ENCODE results near the gene GSTA2. TPM values are rescaled to one million over a fixed set of nuclear protein-coding genes. Genes with fewer than 3 reads are reported as not detected.
"Not testable (repeated sequence)": the region's sequence is repeated elsewhere in the genome, so short reads cannot be mapped to it uniquely, and the experiment has no call there.

GSTA2 gene
- total RNA-seq = not detected

DNA sequence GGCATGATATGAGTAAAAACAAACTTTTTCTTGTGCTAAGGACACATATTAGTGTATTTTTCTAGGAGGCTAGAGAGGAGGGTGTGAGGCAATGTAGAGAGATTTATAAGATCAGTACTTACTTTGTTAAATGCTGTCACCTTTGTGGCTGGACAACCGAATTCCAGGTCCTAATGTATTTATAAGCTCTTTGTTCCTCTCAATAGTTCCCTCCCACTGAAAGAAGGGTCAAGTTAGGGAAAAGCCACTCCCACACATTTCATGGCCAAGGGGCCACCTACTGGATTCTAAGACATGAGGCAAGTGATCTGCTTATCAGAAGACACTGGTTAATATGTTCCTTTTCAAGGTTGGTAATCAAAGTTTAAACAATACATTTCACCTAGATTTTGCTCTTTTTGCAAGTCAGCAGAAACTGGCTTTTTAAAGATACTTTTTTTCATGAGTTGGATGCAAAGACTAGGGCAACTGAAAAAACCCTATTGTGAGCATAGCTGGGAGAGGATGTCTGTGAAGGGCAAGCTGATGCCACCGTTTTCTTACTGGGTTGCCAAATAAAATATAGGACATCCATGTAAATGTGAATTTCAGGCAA, at the start of gene GSTA2:
Gene GSTA2 (minus strand): TSS at position 154 of the 595 bp plus-strand sequence. CDS start 5,528 bp downstream, outside the sequence.
- ATAC-seq; DNase-seq (ENCODE audit: low spot score); H3K27ac Mint-ChIP-seq; H3K36me3 Mint-ChIP-seq; H3K4me3 Mint-ChIP-seq; H3K9me3 Mint-ChIP-seq; H3K4me1 Mint-ChIP-seq (ENCODE audit: low read depth in 2 of 2): not testable (repeated sequence)
- peaks cover 15 to 23% of the 10 kb centered on the region in 2 donors for H3K27me3 Mint-ChIP-seq

DNA sequence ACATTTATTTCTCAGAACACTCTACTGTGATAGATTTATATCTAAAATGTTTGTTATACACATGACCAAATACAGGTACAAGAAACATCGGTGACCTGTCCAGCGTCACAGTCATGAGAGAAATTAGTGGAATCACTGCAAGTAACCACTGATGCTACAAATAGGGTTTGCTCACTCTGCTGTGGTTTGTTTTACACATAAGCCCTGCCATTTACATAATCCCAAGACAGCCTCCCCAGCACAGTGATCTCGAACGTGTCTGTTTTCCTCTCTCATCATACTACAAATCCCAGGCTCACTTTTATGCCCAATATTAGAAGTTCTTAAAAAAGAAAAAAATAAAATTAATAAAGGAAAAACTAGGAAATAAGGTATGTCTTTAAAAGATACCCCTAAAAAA, 46.5 kb upstream of the GSTA2 start:
- H3K27ac Mint-ChIP-seq; H3K9me3 Mint-ChIP-seq; ATAC-seq; H3K4me1 Mint-ChIP-seq (ENCODE audit: low read depth in 2 of 2); H3K36me3 Mint-ChIP-seq; DNase-seq (ENCODE audit: low spot score); H3K4me3 Mint-ChIP-seq: not testable (repeated sequence)
- peaks cover 18 to 37% of the 10 kb centered on the region in 2 donors for H3K27me3 Mint-ChIP-seq

DNA sequence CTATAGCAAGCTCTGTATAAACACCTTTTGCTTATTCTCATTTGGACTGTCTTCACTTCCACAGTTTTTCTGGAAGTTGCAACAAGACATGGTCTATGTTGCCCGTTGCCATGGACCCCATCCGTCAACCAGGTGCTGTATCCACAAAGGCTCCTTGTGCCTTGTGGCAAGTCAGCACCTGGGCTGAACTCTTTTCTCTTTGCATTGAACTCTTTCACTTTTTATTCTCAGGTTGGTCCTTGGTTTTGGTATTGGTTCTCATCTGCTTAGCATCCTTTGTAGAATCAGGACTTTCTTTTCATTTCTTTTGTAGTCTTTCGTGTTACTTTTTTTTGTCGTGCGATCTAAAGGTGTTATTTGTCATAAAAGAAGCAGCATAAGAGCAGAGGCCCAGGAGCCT, 45.4 kb upstream of the GSTA2 start:
- H3K27ac Mint-ChIP-seq = no peak overlapping the region
- DNase-seq (ENCODE audit: low spot score) (no peak), ATAC-seq (no peak)
- peaks cover 24 to 48% of the 10 kb centered on the region in 2 donors for H3K27me3 Mint-ChIP-seq
- no peaks in the 10 kb centered on the region for H3K4me1 Mint-ChIP-seq (ENCODE audit: low read depth in 2 of 2)
- no peaks in the 10 kb centered on the region for H3K36me3 Mint-ChIP-seq
- H3K4me3 Mint-ChIP-seq = no peak overlapping the region
- H3K9me3 Mint-ChIP-seq = no peaks in the 10 kb centered on the region

GRCh38 chr6:52803668-52804255, 40.5 kb upstream of the GSTA2 start, which contains the start of gene GSTA1:
TSS of gene GSTA1 (minus strand) at chr6:52803816. CDS start at chr6:52799267, 4,549 bp downstream.
- not testable (repeated sequence) for H3K36me3 Mint-ChIP-seq; ATAC-seq; DNase-seq (ENCODE audit: low spot score); H3K9me3 Mint-ChIP-seq; H3K27ac Mint-ChIP-seq; H3K4me1 Mint-ChIP-seq (ENCODE audit: low read depth in 2 of 2); H3K4me3 Mint-ChIP-seq
- peaks cover 20 to 35% of the 10 kb centered on the region in 2 donors for H3K27me3 Mint-ChIP-seq

GRCh38 chr6:52802806-52803205, 39.5 kb upstream of the GSTA2 start:
- ATAC-seq = no peak
- Mint-ChIP-seq H3K4me3 (no peak overlapping the region), H3K36me3 (no peaks in the 10 kb centered on the region), H3K4me1 (ENCODE audit: low read depth in 2 of 2) (no peaks in the 10 kb centered on the region), H3K27ac (no peak overlapping the region), H3K9me3 (no peaks in the 10 kb centered on the region), H3K27me3 (peaks cover 20 to 30% of the 10 kb centered on the region in 2 donors)
- no peak for DNase-seq (ENCODE audit: low spot score)

DNA sequence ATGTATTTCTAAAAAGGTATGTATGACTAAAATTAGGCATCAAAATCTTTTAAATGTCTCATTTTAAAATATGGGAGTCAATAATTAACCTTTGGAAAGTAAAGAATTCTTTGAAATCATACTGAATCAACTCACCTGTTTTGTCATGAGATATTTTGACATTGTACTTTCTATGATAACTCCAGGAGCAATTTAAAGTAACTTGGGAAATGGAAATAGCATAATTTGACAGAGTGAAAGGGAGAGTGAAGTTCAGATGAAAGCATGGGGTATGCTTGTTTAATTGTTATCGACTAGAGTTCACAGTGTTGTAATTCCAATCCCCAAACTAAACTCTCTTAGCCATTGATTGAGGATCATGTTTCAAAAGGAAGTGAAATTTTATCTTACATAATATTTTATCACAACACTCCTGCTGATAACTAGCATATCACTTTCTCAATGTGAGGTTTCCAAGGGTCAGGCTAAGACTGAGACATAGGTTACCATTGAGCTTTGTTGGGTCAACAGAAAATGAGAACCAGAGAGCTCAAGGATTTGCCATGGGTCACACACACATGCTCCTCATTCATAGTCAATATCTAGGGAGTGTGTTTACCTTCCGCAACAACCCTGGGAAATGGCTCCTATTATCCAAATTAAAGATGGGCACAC, 38.0 kb upstream of the GSTA2 start:
- no peaks in the 10 kb centered on the region for H3K4me1 Mint-ChIP-seq (ENCODE audit: low read depth in 2 of 2)
- no peak overlapping the region for H3K27ac Mint-ChIP-seq
- no peak overlapping the region for H3K4me3 Mint-ChIP-seq
- ATAC-seq = no peak
- H3K36me3 Mint-ChIP-seq = no peaks in the 10 kb centered on the region
- H3K27me3 Mint-ChIP-seq = peaks cover 17 to 29% of the 10 kb centered on the region in 2 donors
- no peak for DNase-seq (ENCODE audit: low spot score)
- no peaks in the 10 kb centered on the region for H3K9me3 Mint-ChIP-seq

- H3K27ac Mint-ChIP-seq; H3K4me3 Mint-ChIP-seq; H3K36me3 Mint-ChIP-seq; ATAC-seq; H3K4me1 Mint-ChIP-seq (ENCODE audit: low read depth in 2 of 2); DNase-seq (ENCODE audit: low spot score); H3K9me3 Mint-ChIP-seq: not testable (repeated sequence)
- H3K27me3 Mint-ChIP-seq = peaks cover 14 to 19% of the 10 kb centered on the region in 2 donors
Observed at GRCh38 chr6:52799272-52799671, 36.0 kb upstream of the GSTA2 start.

DNA sequence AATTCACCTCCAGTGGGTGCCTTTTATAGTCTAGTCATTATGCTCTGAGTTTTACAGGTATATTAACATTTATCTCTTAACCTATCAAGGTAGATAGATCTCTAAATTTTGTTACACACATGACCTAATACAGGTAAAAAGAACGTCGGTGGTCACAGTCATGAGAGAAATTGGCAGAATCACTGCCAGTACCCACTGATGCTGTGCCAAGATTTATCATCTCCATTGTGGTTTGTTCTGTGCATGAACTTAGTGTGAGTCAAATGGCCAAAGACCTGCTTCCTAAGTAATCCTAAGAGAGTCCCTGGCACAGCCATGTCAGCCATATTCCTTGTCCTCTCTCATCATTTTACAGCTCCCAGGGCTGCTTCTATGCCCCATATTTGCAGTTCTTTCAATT, 31.1 kb upstream of the GSTA2 start:
- ATAC-seq; DNase-seq (ENCODE audit: low spot score); H3K4me3 Mint-ChIP-seq; H3K9me3 Mint-ChIP-seq; H3K27ac Mint-ChIP-seq; H3K4me1 Mint-ChIP-seq (ENCODE audit: low read depth in 2 of 2); H3K36me3 Mint-ChIP-seq: not testable (repeated sequence)
- H3K27me3 Mint-ChIP-seq = peaks cover 10 to 16% of the 10 kb centered on the region in 2 donors

DNA sequence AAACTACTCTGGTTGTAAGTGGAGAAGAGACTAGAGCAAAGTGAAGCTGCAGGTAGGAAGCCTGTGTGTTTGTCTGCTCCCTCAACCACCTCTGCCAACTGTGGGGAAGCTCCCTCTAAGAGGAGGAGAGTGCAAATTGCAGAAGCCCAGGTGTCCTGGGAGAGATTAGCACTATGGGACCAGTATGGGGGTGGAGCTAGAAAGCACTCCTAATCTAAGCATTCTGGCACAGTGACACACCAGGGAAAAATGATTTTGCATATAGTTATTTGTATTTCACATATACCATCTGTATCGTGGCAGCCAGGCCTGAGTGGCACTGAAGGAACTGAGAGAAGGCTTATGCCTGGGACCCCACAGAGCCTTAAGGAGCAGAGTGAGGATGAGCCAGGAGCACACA, 27.6 kb upstream of the GSTA2 start:
- Mint-ChIP-seq H3K4me1 (ENCODE audit: low read depth in 2 of 2) (no peaks in the 10 kb centered on the region), H3K27ac (no peak overlapping the region), H3K9me3 (peaks cover 7% of the 10 kb centered on the region), H3K4me3 (no peak overlapping the region), H3K27me3 (peaks cover 15 to 23% of the 10 kb centered on the region in 2 donors), H3K36me3 (no peaks in the 10 kb centered on the region)
- DNase-seq (ENCODE audit: low spot score) (no peak), ATAC-seq (peak in 1 of 2 donors; percentile 24)

DNA sequence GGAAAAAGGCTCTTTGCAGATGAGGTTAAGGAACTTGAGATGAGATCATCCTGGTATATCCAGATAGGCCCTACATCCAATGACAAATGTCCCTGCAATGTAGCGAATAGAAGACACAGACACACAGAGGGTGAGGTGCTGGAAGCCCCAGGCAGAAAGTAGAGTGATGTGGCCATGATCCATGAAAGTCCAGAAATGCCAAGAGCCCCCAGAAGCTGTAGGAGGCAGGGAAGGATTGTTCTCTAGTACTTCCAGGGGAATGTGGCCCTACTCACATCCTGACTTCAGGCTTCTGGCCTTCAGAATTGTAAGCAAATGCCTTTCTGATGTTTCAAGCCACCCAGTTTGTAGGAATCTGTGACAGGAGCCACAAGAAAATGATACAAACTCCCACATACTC, 26.4 kb upstream of the GSTA2 start:
- H3K36me3 Mint-ChIP-seq, ATAC-seq: not testable (repeated sequence)
- H3K27me3 Mint-ChIP-seq = peaks cover 12 to 23% of the 10 kb centered on the region in 2 donors

GRCh38 chr6:52788478-52788877, 25.2 kb upstream of the GSTA2 start:
- H3K4me3 Mint-ChIP-seq = no peak overlapping the region
- H3K27me3 Mint-ChIP-seq = peaks cover 7 to 24% of the 10 kb centered on the region in 2 donors
- peaks cover 5% of the 10 kb centered on the region for H3K9me3 Mint-ChIP-seq
- DNase-seq (ENCODE audit: low spot score) (no peak), ATAC-seq (no peak)
- H3K36me3 Mint-ChIP-seq = no peaks in the 10 kb centered on the region
- H3K27ac Mint-ChIP-seq = no peak overlapping the region
- no peaks in the 10 kb centered on the region for H3K4me1 Mint-ChIP-seq (ENCODE audit: low read depth in 2 of 2)

More for the DNA sequence above, 26.4 kb upstream of the GSTA2 start:
- not testable (repeated sequence) for H3K4me3 Mint-ChIP-seq; H3K4me1 Mint-ChIP-seq (ENCODE audit: low read depth in 2 of 2); H3K9me3 Mint-ChIP-seq; DNase-seq (ENCODE audit: low spot score); H3K27ac Mint-ChIP-seq

DNA sequence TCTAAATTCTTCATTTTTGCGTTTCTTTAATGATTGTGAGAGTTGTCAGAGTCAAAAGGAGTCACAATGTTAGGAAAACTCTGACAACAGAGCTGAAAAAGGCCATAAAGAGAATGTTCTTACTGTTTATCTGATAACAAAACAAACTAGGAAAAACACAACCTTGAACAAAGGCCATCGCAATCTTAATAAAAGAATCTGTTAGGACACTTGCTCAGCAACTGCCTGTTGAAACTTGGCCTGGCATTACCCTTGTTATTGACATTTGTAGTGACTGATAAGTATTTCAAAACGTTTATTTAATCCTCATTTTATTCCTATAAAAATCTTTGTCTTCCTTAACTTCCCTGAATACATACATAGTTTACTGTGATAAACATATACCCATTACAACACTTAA, 24.6 kb upstream of the GSTA2 start:
- H3K36me3 Mint-ChIP-seq = no peaks in the 10 kb centered on the region
- H3K9me3 Mint-ChIP-seq = no peaks in the 10 kb centered on the region
- H3K4me3 Mint-ChIP-seq = no peak overlapping the region

GRCh38 chr6:52786249-52786956, 23.1 kb upstream of the GSTA2 start:
- DNase-seq (ENCODE audit: low spot score) = no peak
- H3K4me1 Mint-ChIP-seq (ENCODE audit: low read depth in 2 of 2) = no peaks in the 10 kb centered on the region
- no peak overlapping the region for H3K4me3 Mint-ChIP-seq
- H3K27ac Mint-ChIP-seq = no peak overlapping the region
- no peaks in the 10 kb centered on the region for H3K36me3 Mint-ChIP-seq
- no peak for ATAC-seq
- no peaks in the 10 kb centered on the region for H3K9me3 Mint-ChIP-seq
- H3K27me3 Mint-ChIP-seq = peaks cover 8 to 30% of the 10 kb centered on the region in 2 donors

More for the DNA sequence above, 24.6 kb upstream of the GSTA2 start:
- H3K27me3 Mint-ChIP-seq = peaks cover 2 to 28% of the 10 kb centered on the region in 2 donors
- no peak overlapping the region for H3K27ac Mint-ChIP-seq
- ATAC-seq (no peak), DNase-seq (ENCODE audit: low spot score) (no peak)
- no peaks in the 10 kb centered on the region for H3K4me1 Mint-ChIP-seq (ENCODE audit: low read depth in 2 of 2)
